ENCODE data around the gene SOX11.

The SOX11 gene

DNA sequence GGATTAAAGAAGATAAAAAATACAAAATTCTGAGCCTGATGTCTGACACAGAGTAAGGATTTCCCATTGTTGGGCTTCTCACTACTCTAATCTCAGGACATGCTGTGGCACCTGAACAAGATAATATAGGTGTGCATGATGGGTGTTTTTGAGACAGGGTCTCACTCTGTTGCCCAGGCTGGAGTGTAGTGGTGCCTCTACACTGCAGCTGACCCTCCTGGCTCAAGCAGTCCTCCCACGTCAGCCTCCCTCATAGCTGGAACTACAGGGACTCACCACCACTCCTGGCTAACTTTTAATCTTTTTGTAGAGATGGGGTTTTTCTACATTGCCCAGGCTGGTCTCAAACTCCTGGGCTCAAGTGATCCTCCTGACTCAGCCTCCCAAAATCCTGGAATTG is 32.9 kb downstream of the SOX11 start:
- DNase-seq = no peak

DNA sequence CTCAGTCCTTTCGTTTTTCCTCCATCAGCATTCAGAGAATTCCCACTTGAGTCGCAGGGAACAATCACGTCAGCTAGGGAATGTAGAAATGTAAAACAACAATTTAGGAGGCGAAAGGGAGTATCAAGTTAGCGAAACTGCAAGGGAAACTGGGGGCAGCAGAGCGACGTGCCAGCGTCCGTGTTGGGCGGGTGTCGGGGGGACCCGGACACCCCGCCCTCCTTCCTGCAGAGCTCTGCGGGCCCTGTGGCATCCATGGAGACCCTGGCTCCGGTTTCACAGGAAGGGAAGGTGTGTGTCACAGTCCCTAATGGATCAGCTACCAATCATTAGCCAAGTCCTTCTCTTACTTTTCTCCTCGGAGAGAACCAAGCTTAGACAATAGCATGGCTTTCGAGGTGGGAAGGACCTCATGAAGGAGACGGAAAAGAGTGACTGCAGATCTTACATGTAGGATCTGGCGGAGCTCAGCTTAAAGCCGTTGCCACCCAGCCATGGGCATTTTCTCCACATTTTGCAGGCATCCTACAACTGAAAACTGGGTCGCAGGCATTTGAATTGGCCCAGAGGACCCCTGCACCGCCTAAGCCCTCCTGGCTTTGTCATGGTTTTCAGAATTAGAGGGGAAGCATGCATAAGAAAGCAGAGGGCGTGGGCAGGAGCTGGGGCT is 33.7 kb downstream of the SOX11 start:
- no peak for DNase-seq

DNA sequence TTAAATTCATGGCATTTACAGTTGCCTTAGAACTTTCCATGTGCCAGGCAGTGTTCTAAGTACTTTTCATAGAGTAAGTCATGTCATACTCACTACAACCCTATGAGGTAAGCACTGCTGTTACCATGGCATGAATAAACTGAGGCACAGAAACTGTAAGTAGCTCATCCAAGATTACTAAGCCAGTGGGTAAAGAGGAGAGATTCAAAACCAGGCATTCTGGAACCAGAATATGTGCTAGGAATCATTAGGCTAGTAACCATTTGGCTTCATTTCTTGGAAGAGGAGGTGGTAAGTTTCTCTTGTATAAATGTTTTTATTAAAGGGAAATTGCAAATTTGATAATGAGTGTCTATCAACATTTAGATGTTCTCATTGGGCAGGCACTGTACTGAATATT is 35.1 kb downstream of the SOX11 start:
- DNase-seq = no peak

DNA sequence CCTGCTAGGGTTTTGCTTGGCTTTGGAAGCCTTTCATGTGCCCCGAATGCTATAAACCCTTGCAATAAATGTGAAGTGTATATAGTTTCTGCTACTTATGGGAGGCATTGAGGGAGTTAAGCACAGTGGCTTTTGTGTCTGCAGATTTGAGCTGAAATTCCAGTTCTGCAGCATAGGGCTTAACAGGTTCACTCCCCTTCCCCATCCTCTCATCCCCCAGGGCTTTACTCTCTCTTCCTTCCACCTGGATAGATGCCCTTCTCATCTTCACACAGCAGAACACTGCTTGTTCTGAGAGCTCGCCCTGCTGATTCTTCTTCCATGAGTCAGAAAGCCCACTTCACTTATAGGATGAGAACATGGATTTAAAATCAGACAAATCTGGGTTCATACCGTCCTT is 37.2 kb downstream of the SOX11 start:
- no peak for DNase-seq

DNA sequence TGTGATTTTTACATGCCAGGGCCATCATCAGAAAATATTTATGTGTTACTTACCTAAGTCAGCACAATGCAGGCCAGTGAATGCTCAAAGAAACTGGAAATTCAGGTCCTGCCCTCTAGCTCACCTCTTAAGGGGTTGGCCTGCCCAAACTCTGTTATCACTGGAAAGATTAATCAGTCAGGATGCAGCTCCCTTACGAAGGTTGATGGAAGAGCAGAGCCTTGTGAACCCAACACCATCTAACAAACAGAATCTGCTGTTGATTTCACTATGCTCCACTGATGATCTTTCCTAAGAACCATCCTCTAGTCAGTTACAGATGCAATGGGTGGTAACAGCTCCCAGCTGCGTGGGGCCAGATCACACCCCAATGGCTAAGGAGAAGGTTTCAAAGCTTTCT is 38.2 kb downstream of the SOX11 start:
- DNase-seq = no peak

DNA sequence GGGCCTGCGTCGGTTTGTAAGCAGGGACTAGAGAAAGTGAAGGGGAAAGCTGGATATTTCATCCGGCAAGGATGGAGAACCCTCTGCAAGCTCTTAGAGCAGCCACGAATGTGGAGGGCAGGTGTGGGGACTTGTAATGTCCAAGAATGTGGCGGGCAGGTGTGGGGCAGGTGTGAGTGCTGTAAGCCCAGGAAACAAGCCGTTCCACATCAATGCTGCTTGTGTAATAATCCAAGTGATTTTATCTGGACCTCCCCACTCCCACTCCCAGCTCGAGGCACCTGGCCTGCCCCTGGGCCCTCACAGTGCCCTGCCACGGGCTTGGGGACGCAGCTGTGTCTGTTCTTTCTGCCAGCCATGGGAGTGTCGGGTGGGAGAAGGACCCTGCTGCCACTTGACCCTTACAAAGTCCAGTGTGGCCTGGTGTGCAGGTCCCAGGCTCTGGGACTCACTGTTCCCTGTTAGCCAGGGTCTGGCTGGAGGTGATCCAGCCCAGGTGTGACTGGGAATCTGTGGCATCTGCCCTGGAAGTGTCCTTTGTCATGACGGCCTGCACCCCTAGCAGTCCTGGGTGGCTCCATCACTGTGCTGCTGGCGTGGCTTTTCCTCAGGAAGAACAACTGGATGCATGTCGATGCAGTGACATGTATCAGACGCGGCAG is 42.8 kb downstream of the SOX11 start:
- no peak for DNase-seq

DNA sequence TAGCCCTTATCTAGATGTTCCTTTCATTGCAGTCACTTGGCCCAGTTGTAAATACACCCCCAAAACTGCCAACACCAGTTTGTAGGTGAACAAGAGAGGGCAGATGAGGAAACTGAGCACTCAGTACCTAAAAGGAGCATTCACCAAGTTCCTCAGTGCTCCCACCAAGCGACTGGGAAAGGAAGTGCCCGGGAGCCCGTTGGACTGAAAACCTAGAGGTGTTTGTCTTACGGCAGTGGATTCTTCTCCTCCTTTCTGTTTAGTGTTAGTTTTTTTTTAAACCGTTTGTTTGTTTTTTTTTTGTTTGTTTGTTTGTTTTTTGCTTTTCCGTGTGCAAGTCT is 43.3 kb downstream of the SOX11 start:
- no peak for DNase-seq

DNA sequence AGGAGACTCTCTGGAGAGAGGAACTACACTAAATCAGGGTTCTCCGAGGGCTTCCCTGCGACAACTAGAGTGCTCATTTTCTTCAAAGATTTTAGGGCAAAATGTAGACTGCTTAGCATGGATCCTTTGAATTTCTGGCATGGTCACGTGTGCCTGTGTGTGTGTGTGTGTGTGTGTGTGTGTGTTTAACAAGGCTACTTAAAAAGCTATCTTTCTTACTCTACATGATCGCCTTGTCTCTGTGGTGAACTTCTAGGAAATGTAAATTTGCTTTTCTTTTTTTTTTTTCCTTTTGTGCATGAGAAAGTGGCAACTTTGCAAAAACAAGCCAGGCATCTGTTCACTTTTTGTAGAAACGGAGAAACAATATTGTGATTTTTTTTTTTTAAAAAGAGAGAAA is 43.9 kb downstream of the SOX11 start:
- no peak for DNase-seq

DNA sequence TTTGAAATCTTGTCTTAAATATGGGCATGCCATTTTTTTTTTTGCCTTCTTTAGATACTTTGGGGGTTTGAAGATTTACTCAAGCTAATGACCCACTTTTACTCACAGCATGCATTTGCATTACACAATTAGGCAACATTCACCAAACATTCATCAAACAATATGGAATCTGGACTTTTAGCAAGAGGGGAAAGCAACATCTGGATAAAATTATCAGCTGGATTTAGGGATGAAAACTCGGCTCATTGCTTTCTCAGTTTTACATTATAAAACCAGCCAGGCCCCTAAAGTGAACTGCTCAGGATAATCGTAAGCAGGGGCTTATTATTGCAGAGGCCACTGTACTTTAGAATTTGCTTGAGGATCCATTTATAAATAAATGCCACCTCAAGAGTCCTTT is 44.7 kb downstream of the SOX11 start:
- DNase-seq = no peak

DNA sequence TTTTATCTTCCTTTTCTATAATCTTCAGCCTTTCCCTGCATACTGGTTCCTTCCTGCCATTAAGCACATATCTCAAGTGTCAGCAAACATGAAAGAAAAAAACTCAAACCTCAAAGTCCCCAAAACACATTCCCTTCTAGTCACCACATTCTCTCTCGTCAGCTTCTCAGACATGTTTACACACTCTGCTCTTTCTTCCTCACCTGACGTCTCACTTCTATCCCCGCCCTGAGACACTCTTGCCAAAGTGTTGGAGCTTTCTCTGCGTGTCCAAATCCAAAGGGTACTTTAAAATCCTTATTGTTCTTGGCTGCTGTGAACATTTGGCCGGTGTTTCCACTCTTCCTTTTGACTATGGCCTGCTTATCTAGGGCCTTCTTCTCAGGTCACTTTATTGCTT is 47.9 kb downstream of the SOX11 start:
- no peak for DNase-seq

DNA sequence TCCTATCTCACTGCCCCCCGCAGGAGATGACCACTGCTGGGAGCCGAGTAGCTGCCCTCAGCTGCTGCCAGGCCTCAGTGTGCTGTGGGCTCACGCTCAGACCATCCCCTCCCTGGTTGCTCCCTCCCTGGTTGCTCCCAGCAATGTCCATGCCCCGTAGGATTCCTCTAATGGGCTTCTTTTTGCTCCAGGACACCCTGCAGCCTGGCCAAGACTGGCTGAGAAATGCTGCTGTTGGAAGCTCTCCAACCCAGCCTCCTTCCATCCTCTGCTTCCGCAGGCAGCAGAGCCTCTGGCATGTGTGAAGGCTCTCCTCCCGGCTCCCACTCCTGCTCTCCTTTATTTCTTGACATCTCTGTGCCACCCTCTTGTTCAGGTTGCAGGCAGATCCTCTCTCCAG is 48.6 kb downstream of the SOX11 start:
- no peak for DNase-seq

DNA sequence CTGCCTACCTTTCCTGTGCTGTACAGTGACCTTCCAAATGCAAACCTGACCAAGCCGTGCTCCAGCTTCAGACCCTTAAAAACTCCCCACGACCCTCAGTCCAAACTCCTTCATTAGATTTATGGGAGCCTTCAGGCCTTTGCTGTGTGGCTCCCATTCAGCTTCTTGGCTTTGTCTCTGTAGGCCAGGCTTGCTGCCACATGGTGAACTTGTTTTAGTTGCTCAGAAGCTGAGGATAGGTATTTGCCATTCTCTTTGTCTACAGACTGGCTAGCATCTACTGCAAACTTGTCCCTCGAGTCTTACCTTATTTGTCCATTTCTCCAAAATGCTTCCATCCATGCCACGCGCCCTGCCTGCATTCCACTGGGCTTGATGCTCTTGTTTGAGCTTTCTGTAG is 49.1 kb downstream of the SOX11 start:
- no peak for DNase-seq

DNA sequence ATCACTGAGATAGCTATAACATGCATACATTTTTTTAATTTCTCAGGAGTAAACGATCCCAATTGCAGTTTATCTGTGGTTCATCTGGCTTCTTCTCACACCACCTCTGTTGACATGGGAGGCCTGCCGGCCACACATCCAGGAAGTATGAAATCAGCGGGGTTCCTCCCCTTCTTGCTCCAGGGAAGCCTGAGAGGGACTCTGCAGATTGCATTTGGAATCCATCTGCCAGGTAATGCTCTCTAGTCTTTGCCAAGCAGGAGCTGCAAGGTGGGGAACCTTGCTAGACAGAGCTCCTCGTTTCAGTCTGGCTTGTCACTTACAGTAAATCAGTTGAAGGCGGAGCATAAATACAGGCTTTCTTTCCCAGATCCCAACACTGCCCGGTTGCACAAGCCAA is 49.9 kb downstream of the SOX11 start:
- no peak for DNase-seq

DNA sequence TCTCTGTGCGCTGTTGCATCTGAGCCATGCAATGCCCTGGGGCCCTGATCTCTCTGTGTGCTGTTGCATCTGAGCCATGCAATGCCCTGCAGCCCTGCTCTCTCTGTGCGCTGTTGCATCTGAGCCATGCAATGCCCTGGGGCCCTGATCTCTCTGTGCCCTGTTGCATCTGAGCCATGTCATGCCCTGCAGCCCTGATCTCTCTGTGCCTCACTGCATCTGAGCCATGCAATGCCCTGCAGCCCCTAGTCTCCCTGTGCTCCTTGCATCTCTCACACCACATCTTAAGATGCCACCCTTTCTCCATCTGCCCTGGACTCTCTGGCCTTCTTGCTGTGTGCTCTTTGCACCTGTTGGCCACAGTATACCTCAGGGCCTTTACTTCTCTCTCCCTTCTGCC is 56.2 kb downstream of the SOX11 start:
- no peak for DNase-seq

DNA sequence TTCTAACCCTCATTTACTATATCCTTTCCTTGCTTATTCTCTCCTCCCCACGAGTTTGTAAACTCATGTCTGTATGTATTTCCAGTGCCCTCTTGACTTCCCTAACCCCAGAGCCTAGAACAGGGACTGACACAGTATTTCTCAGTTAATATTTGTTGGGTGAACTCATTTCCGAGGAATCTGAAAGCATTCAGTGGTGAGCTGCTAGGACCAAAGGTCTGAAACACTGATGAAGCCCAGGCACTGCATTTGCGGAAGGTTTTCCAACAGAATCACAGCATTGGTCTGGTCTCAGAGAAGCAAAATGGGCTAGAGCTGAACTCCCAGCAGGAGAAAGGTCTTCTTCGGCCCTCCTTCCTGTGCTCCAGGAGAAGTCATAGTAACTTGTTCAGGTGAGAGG is 56.8 kb downstream of the SOX11 start:
- no peak for DNase-seq

DNA sequence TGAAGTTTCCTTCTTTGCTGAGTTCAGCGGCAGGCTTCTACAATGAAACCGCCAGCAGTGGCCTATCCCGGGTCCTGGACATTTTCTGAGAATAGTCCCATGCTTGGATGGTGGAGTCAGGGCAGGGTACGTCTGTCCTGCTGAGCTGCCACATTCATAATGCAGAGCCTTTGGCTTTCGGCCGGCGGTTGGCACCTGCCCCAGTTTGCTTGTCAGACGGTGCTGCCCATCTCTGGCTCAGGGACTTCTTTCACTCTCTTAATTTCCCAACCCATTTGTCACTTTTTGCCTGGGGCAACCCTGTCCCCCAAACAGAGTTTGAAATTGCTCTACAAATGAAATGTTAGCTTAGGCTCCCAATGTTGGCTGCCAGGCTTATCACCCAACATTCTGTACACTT is 57.2 kb downstream of the SOX11 start:
- DNase-seq = no peak

All from OCI-M1 (cell line).